Mesendoderm (in vitro differentiated cells): ENCODE measurements around the gene GOLPH3.

ENCODE experiments used
- DNase-seq: peaks from one replicate; pipeline ENCODE4 v3.0.0; 2013
- H2AK5ac ChIP-seq: 2 replicates; pipeline ENCODE4 v1.6.1; 2013; ENCODE audit warnings: low read length, inconsistent platforms
- H2BK120ac ChIP-seq: 2 replicates; pipeline ENCODE4 v1.6.1; 2013; ENCODE audit warnings: low read depth, mild to moderate bottlenecking, low read length, moderate library complexity, mixed read lengths
- H2BK15ac ChIP-seq: replicated peaks from 2 replicates; pipeline ENCODE4 v1.6.1; 2013; ENCODE audit warnings: low read depth, mild to moderate bottlenecking, moderate library complexity
- H2BK5ac ChIP-seq: 2 replicates; pipeline ENCODE4 v1.6.1; 2013; ENCODE audit warnings: low read length, inconsistent platforms
- H3K18ac ChIP-seq: 2 replicates; pipeline ENCODE4 v1.6.1; 2013; ENCODE audit warnings: mild to moderate bottlenecking, low read length, mixed read lengths
- H3K23ac ChIP-seq: one replicate; pipeline ENCODE4 v1.6.1; 2013; ENCODE audit warnings: low read length
- H3K27ac ChIP-seq: 2 replicates; pipeline ENCODE4 v1.5.1; 2013; ENCODE audit warnings: low read depth, mild to moderate bottlenecking, inconsistent platforms, low read length, moderate library complexity
- H3K27me3 ChIP-seq: 2 replicates; pipeline ENCODE4 v1.6.1; 2013; ENCODE audit warnings: low read length, control low read depth, mild to moderate bottlenecking, inconsistent platforms; ENCODE audit not compliant: insufficient read depth, poor library complexity
- H3K36me3 ChIP-seq: 2 replicates; pipeline ENCODE4 v1.6.1; 2013; ENCODE audit warnings: low read length, inconsistent platforms; ENCODE audit not compliant: control insufficient read depth, insufficient read depth
- H3K4ac ChIP-seq: one replicate; pipeline ENCODE4 v1.6.1; 2013; ENCODE audit warnings: low read depth, mild to moderate bottlenecking, low read length, moderate library complexity
- H3K4me1 ChIP-seq: 2 replicates; pipeline ENCODE4 v1.6.1; 2013; ENCODE audit warnings: low read depth, low read length, inconsistent platforms; ENCODE audit not compliant: control insufficient read depth
- H3K4me2 ChIP-seq: 2 replicates; pipeline ENCODE4 v1.6.1; 2013; ENCODE audit warnings: low read length
- H3K4me3 ChIP-seq: 2 replicates; pipeline ENCODE4 v1.5.1; 2013; ENCODE audit warnings: mild to moderate bottlenecking, low read length
- H3K56ac ChIP-seq: one replicate; pipeline ENCODE4 v1.6.1; 2013; ENCODE audit warnings: low read length
- H3K79me1 ChIP-seq: 2 replicates; pipeline ENCODE4 v1.6.1; 2013; ENCODE audit warnings: low read length, inconsistent platforms
- H3K79me2 ChIP-seq: 2 replicates; pipeline ENCODE4 v1.6.1; 2013; ENCODE audit warnings: mild to moderate bottlenecking, low read length; ENCODE audit not compliant: control insufficient read depth, insufficient read depth
- H3K9ac ChIP-seq: 2 replicates; pipeline ENCODE4 v1.6.1; 2013; ENCODE audit warnings: low read length, inconsistent platforms
- H4K5ac ChIP-seq: one replicate; pipeline ENCODE4 v1.6.1; 2013; ENCODE audit warnings: low read length
- H4K8ac ChIP-seq: one replicate; pipeline ENCODE4 v1.6.1; 2013; ENCODE audit warnings: low read depth, mild to moderate bottlenecking, control low read depth, low read length, moderate library complexity
- whole genome bisulfite sequencing: extraction: QIAGEN DNeasy Blood & Tissue Kit; methylation state at CpG from one replicate; pipeline ENCODE4 v1.1.7; 2013; ENCODE audit warnings: low lambda C conversion rate, missing lambda C conversion rate; ENCODE audit not compliant: insufficient coverage; ENCODE audit errors: extremely low coverage; 5-methylcytosine and 5-hydroxymethylcytosine counted together

Gene GOLPH3

GRCh38 chr5:32151198-32151597 is 22.9 kb downstream of the GOLPH3 start:
- Histone ChIP-seq H4K8ac (no peak overlapping the region), H3K79me2 (peaks cover 63% of the 10 kb centered on the region), H3K4me2 (no peak overlapping the region), H3K56ac (no peak overlapping the region), H3K23ac (no peak overlapping the region), H3K27me3 (no peaks in the 10 kb centered on the region), H3K4ac (no peak overlapping the region), H2BK120ac (no peak overlapping the region), H3K9ac (no peak overlapping the region), H3K4me1 (no peaks in the 10 kb centered on the region), H3K79me1 (peaks cover 4% of the 10 kb centered on the region), H2AK5ac (no peak overlapping the region), H3K27ac (no peak overlapping the region), H2BK5ac (no peak overlapping the region), H3K4me3 (no peak overlapping the region), H3K36me3 (no peaks in the 10 kb centered on the region), H4K5ac (no peak overlapping the region), H3K18ac (no peak overlapping the region), H2BK15ac (no peak overlapping the region)
- no CpG with 5 or more reads among the region's 6 CpGs for WGBS
- no peak for DNase-seq

- H3K23ac ChIP-seq = no peak overlapping the region
- H3K56ac ChIP-seq = no peak overlapping the region
- H3K4me1 ChIP-seq = no peaks in the 10 kb centered on the region
- H3K27ac ChIP-seq = no peak overlapping the region
- H4K8ac ChIP-seq = no peak overlapping the region
- H4K5ac ChIP-seq = no peak overlapping the region
- H3K18ac ChIP-seq = no peak overlapping the region
- no peak overlapping the region for H2BK15ac ChIP-seq
- no peak overlapping the region for H3K9ac ChIP-seq
- no peak overlapping the region for H3K4me3 ChIP-seq
- DNase-seq = no peak
- no CpG with 5 or more reads among the region's 1 CpG for WGBS
- no peak overlapping the region for H2AK5ac ChIP-seq
- H2BK120ac ChIP-seq = no peak overlapping the region
- no peak overlapping the region for H3K4me2 ChIP-seq
- no peaks in the 10 kb centered on the region for H3K36me3 ChIP-seq
- peaks cover 4% of the 10 kb centered on the region for H3K79me1 ChIP-seq
- H3K27me3 ChIP-seq = no peaks in the 10 kb centered on the region
- H3K4ac ChIP-seq = no peak overlapping the region
- no peak overlapping the region for H2BK5ac ChIP-seq
- H3K79me2 ChIP-seq = peaks cover 64% of the 10 kb centered on the region
These were observed 23.8 kb downstream of the GOLPH3 start for GRCh38 chr5:32150366-32150765.

- no CpG with 5 or more reads among the region's 4 CpGs for WGBS
- Histone ChIP-seq H2BK15ac (no peak overlapping the region), H4K8ac (no peak overlapping the region), H3K27me3 (no peaks in the 10 kb centered on the region), H2BK5ac (no peak overlapping the region), H3K4me2 (no peak overlapping the region), H3K18ac (no peak overlapping the region), H4K5ac (no peak overlapping the region), H2AK5ac (no peak overlapping the region), H3K4me3 (no peak overlapping the region), H3K36me3 (no peaks in the 10 kb centered on the region), H3K23ac (no peak overlapping the region), H3K56ac (no peak overlapping the region), H3K4ac (no peak overlapping the region), H3K9ac (no peak overlapping the region), H3K27ac (no peak overlapping the region), H3K4me1 (no peaks in the 10 kb centered on the region), H3K79me2 (peaks cover 64% of the 10 kb centered on the region), H2BK120ac (no peak overlapping the region), H3K79me1 (peaks cover 6% of the 10 kb centered on the region)
- no peak for DNase-seq
These were observed 26.2 kb downstream of the GOLPH3 start for GRCh38 chr5:32147959-32148358.

- no CpG with 5 or more reads among the region's 3 CpGs for WGBS
These were observed 26.9 kb downstream of the GOLPH3 start for GRCh38 chr5:32147236-32147635.

GRCh38 chr5:32145378-32145777 is 28.7 kb downstream of the GOLPH3 start:
- H3K4me2 ChIP-seq = no peak overlapping the region
- H3K36me3 ChIP-seq = no peaks in the 10 kb centered on the region
- no peak overlapping the region for H3K9ac ChIP-seq
- H2BK15ac ChIP-seq = no peak overlapping the region
- no peak overlapping the region for H2AK5ac ChIP-seq
- no CpG with 5 or more reads among the region's 2 CpGs for WGBS
- H2BK5ac ChIP-seq = no peak overlapping the region
- no peak overlapping the region for H3K4ac ChIP-seq
- no peak overlapping the region for H4K8ac ChIP-seq
- no peak overlapping the region for H3K27ac ChIP-seq
- H3K23ac ChIP-seq = no peak overlapping the region
- H4K5ac ChIP-seq = no peak overlapping the region
- no peaks in the 10 kb centered on the region for H3K27me3 ChIP-seq
- H3K79me1 ChIP-seq = peaks cover 6% of the 10 kb centered on the region
- no peak overlapping the region for H3K18ac ChIP-seq
- no peak for DNase-seq
- H2BK120ac ChIP-seq = no peak overlapping the region
- H3K4me1 ChIP-seq = no peaks in the 10 kb centered on the region
- no peak overlapping the region for H3K4me3 ChIP-seq
- H3K56ac ChIP-seq = no peak overlapping the region
- H3K79me2 ChIP-seq = peaks cover 49% of the 10 kb centered on the region

More at GRCh38 chr5:32147236-32147635, 26.9 kb downstream of the GOLPH3 start:
- H3K18ac ChIP-seq = no peak overlapping the region
- H3K4ac ChIP-seq = no peak overlapping the region
- no peaks in the 10 kb centered on the region for H3K27me3 ChIP-seq
- H2BK5ac ChIP-seq = no peak overlapping the region
- H3K56ac ChIP-seq = no peak overlapping the region
- no peak overlapping the region for H4K8ac ChIP-seq
- no peak overlapping the region for H2BK15ac ChIP-seq
- H3K4me3 ChIP-seq = no peak overlapping the region
- no peak overlapping the region for H3K4me2 ChIP-seq
- H3K27ac ChIP-seq = no peak overlapping the region
- no peaks in the 10 kb centered on the region for H3K36me3 ChIP-seq
- no peak overlapping the region for H2BK120ac ChIP-seq
- no peak for DNase-seq
- no peak overlapping the region for H4K5ac ChIP-seq
- H2AK5ac ChIP-seq = no peak overlapping the region
- H3K79me1 ChIP-seq = peaks cover 6% of the 10 kb centered on the region
- H3K9ac ChIP-seq = no peak overlapping the region
- no peaks in the 10 kb centered on the region for H3K4me1 ChIP-seq
- no peak overlapping the region for H3K23ac ChIP-seq
- peaks cover 58% of the 10 kb centered on the region for H3K79me2 ChIP-seq

- Histone ChIP-seq H3K4me1 (no peaks in the 10 kb centered on the region), H4K5ac (no peak overlapping the region), H3K27me3 (no peaks in the 10 kb centered on the region), H3K79me1 (peaks cover 6% of the 10 kb centered on the region), H2BK15ac (no peak overlapping the region), H3K36me3 (no peaks in the 10 kb centered on the region), H2AK5ac (no peak overlapping the region), H3K9ac (no peak overlapping the region), H3K4me2 (no peak overlapping the region), H3K4ac (no peak overlapping the region), H3K23ac (no peak overlapping the region), H3K4me3 (no peak overlapping the region), H4K8ac (no peak overlapping the region), H2BK5ac (no peak overlapping the region), H3K79me2 (peaks cover 48% of the 10 kb centered on the region), H3K18ac (no peak overlapping the region), H3K27ac (no peak overlapping the region), H3K56ac (no peak overlapping the region), H2BK120ac (no peak overlapping the region)
- WGBS = no CpG with 5 or more reads among the region's 5 CpGs
- no peak for DNase-seq
These were observed 29.5 kb downstream of the GOLPH3 start for GRCh38 chr5:32144378-32145207.
